Keratinocyte (primary cell): Measurements from ENCODE around the gene RHOBTB3.

Experiments
- EZH2 ChIP-seq: IDR thresholded peaks from one replicate; pipeline ENCODE4 v1.6.1; 2012; ENCODE audit warnings: inconsistent platforms, mild to moderate bottlenecking, low read length, moderate library complexity
- TF ChIP-seq, protein P1 (sequence below), 3 experiments: IDR thresholded peaks in 1 of 3; conservative IDR thresholded peaks in 1 of 3; optimal IDR thresholded peaks in 1 of 3; 2 replicates in 2 of 3; 3 replicates in 1 of 3; pipeline versions ENCODE3 to v1.5.1; 2011; ENCODE audit warnings: low read length in 3 of 3, mild to moderate bottlenecking in 3 of 3, moderate library complexity in 2 of 3, control low read depth in 1 of 3, inconsistent platforms in 1 of 3; ENCODE audit not compliant: insufficient read depth in 2 of 3; ENCODE audit errors: extremely low read depth in 1 of 3

DNA sequence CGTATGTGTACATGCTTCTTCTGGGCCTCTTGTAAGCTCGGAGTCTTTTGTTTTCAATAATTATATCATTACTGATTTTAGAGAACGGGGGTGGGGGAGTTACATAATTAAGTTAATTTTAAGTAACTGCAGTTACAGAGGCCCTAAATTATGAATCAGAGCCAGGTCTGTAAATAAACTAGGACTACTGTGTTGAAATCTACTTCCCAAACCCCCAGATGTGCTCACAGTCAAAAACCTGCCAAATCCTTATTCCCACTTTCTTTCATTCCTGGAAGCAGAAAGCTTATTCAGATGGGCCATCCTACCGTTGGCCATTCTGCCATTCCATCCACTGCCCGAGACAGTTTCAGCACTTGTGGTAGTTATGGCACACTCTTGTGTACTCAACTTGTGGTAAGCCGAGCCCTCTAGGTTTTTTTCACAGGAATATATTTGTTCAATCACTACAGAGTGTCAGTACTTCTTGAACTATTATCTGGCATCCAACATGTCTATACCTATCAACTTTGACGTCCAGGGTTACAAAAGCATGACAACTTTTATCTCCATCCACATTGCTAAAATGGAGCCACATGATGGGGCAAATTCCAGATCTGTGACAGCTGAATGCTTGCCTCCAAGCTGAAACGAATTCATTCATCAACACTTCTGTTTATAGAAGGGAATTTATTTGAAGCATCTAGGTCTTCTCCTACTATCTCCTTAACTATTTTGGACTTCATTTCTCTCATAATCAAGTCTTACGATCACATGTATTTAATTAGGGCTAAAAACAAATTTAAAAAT lies 53.6 kb downstream of the RHOBTB3 start:
- TF ChIP-seq, protein P1, sequence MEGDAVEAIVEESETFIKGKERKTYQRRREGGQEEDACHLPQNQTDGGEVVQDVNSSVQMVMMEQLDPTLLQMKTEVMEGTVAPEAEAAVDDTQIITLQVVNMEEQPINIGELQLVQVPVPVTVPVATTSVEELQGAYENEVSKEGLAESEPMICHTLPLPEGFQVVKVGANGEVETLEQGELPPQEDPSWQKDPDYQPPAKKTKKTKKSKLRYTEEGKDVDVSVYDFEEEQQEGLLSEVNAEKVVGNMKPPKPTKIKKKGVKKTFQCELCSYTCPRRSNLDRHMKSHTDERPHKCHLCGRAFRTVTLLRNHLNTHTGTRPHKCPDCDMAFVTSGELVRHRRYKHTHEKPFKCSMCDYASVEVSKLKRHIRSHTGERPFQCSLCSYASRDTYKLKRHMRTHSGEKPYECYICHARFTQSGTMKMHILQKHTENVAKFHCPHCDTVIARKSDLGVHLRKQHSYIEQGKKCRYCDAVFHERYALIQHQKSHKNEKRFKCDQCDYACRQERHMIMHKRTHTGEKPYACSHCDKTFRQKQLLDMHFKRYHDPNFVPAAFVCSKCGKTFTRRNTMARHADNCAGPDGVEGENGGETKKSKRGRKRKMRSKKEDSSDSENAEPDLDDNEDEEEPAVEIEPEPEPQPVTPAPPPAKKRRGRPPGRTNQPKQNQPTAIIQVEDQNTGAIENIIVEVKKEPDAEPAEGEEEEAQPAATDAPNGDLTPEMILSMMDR (optimal IDR thresholded peaks at IDR 0.05 in 1 of 3, IDR thresholded peaks at IDR 0.05 in 1 of 3, conservative IDR thresholded peaks at IDR 0.05 in 1 of 3; ENCODE audit: extremely low read depth in 1 of 3, insufficient read depth in 2 of 3, low read length in 3 of 3): no peak
- TF ChIP-seq EZH2: no peak
